LNCaP clone FGC (cell line): ENCODE data around the gene GABRB1.

Source experiments
- DNase-seq: peaks from one replicate; pipeline ENCODE4 v3.0.0-alpha.2; 2011; ENCODE audit warnings: low read depth
- H3K4me3 ChIP-seq: 2 replicates; pipeline ENCODE4 v1.5.1; 2011; ENCODE audit warnings: mild to moderate bottlenecking, low read depth, low read length, control low read depth
- TF ChIP-seq, protein P1 (sequence below): IDR thresholded peaks from 2 replicates; pipeline ENCODE4 v1.5.1; 2012; ENCODE audit warnings: mild to moderate bottlenecking; ENCODE audit not compliant: control insufficient read depth, insufficient read depth; ENCODE audit errors: extremely low read depth

The GABRB1 gene

DNA sequence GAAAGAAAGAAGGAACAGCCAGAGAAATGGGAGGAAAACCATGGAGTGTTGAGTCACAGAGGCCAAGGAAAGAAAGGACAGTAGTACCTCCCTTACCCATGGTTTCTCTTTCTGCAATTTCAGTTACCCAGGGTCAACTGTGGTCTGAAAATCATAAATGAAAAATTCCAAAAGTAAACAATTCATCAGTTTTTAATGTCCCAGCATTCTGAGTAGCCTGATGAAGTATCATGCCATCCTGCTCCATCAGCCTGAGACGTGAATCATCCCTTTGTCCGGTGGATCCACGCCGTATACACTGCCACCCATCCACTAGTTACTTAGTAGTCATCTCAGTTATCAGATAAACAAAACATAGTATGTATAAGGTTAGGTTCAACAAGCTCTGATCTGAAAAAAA lies 318.0 kb downstream of the GABRB1 start:
- TF ChIP-seq, protein P1, sequence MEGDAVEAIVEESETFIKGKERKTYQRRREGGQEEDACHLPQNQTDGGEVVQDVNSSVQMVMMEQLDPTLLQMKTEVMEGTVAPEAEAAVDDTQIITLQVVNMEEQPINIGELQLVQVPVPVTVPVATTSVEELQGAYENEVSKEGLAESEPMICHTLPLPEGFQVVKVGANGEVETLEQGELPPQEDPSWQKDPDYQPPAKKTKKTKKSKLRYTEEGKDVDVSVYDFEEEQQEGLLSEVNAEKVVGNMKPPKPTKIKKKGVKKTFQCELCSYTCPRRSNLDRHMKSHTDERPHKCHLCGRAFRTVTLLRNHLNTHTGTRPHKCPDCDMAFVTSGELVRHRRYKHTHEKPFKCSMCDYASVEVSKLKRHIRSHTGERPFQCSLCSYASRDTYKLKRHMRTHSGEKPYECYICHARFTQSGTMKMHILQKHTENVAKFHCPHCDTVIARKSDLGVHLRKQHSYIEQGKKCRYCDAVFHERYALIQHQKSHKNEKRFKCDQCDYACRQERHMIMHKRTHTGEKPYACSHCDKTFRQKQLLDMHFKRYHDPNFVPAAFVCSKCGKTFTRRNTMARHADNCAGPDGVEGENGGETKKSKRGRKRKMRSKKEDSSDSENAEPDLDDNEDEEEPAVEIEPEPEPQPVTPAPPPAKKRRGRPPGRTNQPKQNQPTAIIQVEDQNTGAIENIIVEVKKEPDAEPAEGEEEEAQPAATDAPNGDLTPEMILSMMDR = no peak
- no peak overlapping the region for H3K4me3 ChIP-seq
- DNase-seq = no peak

DNA sequence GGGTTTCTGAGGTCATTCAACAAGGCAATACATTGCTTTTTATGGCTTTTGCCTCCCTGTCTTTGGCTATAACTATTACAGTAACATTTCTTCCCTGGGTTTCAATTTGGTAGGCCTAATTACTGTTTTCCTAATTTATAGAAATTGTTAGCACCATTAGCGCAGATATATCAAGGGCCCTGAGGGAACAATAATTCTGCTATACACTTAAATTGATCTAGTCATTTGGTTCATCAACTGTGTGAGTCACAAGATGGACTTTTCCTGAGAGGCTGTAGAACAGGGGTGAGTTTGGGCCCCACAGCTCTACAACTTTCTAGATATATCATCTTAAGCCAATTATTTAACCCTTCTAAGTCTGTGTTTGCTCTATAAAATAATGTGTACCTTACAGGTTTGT lies 324.2 kb downstream of the GABRB1 start:
- TF ChIP-seq, protein P1 = no peak
- DNase-seq = no peak
- H3K4me3 ChIP-seq = no peak overlapping the region

DNA sequence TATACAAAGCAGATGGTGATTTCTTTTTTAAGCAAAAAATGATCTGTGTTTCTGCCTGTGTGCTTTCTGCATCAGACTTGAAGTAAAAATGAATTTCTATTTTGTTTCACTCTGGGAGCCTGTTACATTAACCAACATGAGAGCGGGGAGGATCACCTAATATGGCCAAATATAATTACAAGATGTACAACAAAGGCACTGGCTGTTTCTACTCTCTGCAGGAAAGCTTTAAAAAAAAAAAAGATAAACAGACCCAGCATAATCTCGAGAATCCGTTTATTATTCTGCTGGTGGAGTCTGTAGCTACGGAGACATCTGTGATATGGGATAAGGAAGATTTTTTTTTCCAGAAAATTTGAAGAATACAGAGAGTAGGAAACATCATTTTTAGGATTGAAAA lies 328.5 kb downstream of the GABRB1 start:
- H3K4me3 ChIP-seq = no peak overlapping the region
- TF ChIP-seq, protein P1 = no peak
- no peak for DNase-seq

DNA sequence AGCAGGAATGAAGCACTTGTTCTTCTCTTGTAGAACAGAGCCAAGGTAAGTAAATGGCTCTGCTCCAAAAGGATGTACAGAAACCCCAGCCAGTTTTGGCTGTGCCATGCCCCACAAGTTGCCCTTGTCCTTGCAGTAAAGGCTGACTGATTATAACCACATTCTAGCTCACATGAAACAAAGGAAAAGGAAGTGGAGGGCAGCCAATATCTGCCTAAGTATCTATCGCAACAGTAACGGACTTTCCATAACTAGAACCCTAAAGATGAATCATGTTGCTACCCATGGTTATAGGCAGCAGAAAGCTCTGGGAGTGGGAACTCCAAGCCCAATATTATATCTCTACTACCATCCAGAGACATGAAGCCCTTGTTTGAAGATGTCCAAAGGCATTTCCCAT lies 336.4 kb downstream of the GABRB1 start:
- no peak overlapping the region for H3K4me3 ChIP-seq
- DNase-seq = no peak
- TF ChIP-seq, protein P1 = no peak

DNA sequence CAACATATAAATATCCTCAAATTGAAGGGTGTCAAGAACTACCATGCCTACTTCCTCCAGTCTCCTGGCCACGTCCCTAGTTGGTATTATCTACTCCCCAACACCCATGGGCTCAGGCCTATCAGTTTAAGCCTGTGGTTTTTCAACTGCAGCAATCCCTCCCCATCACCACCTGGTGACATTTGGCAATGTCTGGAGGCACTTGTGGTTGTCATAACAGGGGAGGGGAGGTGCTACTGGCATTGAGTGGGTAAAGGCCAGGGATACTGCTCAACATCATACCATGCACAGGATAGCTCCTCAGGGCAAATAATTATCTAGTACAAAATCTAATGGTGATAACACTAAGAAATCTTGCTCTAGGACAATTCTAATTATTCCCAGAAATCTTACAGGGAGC lies 336.8 kb downstream of the GABRB1 start:
- H3K4me3 ChIP-seq = no peak overlapping the region
- no peak for DNase-seq
- TF ChIP-seq, protein P1 = no peak

DNA sequence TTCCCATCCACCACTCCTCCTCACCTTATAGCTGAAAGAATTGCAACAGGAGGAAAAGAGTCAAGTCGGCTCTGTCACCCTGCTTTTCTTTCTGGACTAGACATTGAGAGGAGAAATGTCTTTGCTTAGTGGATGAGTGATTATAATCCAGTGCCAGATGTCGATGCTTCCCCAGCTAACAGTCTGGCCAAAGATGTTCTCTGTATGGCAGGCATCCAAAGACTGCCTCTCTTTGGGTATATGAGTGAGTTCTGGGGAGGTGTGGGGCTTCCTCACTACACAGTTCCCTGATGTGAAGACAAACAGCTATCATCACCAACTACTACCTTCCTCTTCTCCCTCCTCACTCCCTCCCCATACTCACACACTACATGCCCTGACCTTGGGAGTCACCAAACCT lies 341.2 kb downstream of the GABRB1 start:
- no peak overlapping the region for H3K4me3 ChIP-seq
- TF ChIP-seq, protein P1 = no peak
- DNase-seq = no peak

DNA sequence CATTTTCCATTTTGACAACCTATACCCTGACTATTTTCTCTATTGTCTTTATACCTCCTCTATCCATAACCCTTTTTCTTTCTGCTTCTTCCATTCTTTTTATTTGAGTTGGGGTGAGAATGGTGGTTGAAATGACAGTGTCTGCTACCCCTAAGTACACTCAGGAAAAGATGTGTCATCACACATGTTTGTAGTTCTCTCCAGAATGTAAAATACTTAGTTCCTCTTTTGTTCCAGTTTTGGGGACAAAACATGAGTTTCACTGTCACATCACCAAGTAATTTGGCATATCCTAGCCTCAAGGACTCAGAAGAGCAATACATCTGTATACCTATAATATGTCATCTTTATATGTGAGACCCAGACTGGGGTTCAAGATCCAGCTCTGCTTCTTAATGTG lies 341.8 kb downstream of the GABRB1 start:
- TF ChIP-seq, protein P1 = no peak
- no peak for DNase-seq
- H3K4me3 ChIP-seq = no peak overlapping the region
